Lung (tissue), 12 donors: ENCODE data around the gene PTPRN2. TPM values are rescaled to one million over a fixed set of nuclear protein-coding genes. Genes with fewer than 3 reads are reported as not detected.

ENCODE experiments used
- ATAC-seq: fragments of 200-7000 bp; cut with Tn5 transposase; one replicate; pipeline ENCODE4 v1.9.1; 2020; ENCODE audit warnings: moderate number of reproducible peaks; ENCODE audit not compliant: insufficient read depth, low FRiP score
- DNase-seq, 3 donors: peaks; one replicate each; pipeline ENCODE4 v3.0.0-alpha.2; 2013 to 2017
- H3K27ac ChIP-seq, 2 donors: one replicate each; pipeline ENCODE4 v1.5.1; 2013; ENCODE audit warnings: mild to moderate bottlenecking in 2 of 2, moderate library complexity in 2 of 2, control low read depth in 1 of 2, inconsistent platforms in 1 of 2, low read depth in 1 of 2, low read length in 1 of 2
- H3K27me3 ChIP-seq, 3 donors: one replicate each; pipeline ENCODE4 v1.5.1; 2013; ENCODE audit warnings: low read length in 2 of 3; ENCODE audit not compliant: control insufficient read depth in 3 of 3, insufficient read depth in 3 of 3
- H3K36me3 ChIP-seq, 4 donors: one replicate each; pipeline ENCODE4 v1.5.1; 2013; ENCODE audit warnings: low read length in 4 of 4, mild to moderate bottlenecking in 1 of 4, moderate library complexity in 1 of 4; ENCODE audit not compliant: control insufficient read depth in 4 of 4, insufficient read depth in 4 of 4
- H3K4me1 ChIP-seq, 5 donors: one replicate each; pipeline ENCODE4 v1.5.1; 2013; ENCODE audit warnings: low read length in 5 of 5, mild to moderate bottlenecking in 2 of 5, moderate library complexity in 1 of 5; ENCODE audit not compliant: control insufficient read depth in 5 of 5, insufficient read depth in 5 of 5
- H3K4me3 ChIP-seq: one replicate; pipeline ENCODE4 v1.5.1; 2013; ENCODE audit warnings: mild to moderate bottlenecking, control low read depth, moderate library complexity
- H3K9ac ChIP-seq, 2 donors: one replicate each; pipeline ENCODE4 v1.5.1; 2013; ENCODE audit warnings: low read length in 2 of 2, control low read depth in 1 of 2; ENCODE audit not compliant: insufficient read depth in 1 of 2
- H3K9me3 ChIP-seq, 4 donors: one replicate each; pipeline ENCODE4 v1.5.1; 2013; ENCODE audit warnings: low read length in 3 of 4, mild to moderate bottlenecking in 1 of 4, moderate library complexity in 1 of 4; ENCODE audit not compliant: control insufficient read depth in 4 of 4, insufficient read depth in 3 of 4
- WGBS, 2 donors: extraction: QIAGEN DNeasy Blood & Tissue Kit; methylation state at CpG; one replicate each; pipeline ENCODE4 v1.1.7; 2013; 5-methylcytosine and 5-hydroxymethylcytosine counted together
- polyA plus RNA-seq, 2 donors: library from polyadenylated mRNA; stranded (reverse); fragments of 200-250 nt; gene quantifications; one replicate each; pipeline ENCODE4 v1.2.1, GENCODE V29; 2013
- total RNA-seq, 2 donors: library from RNA; depleted of rRNA in 1 of 2; stranded (reverse); fragments of >200 nt in 1 of 2; gene quantifications; one replicate each; pipeline ENCODE4 v1.2.1, GENCODE V29; 2014 to 2021
- TF ChIP-seq, protein P1 (sequence below): IDR thresholded peaks from 2 replicates; pipeline ENCODE4 v1.5.1; 2012; ENCODE audit warnings: mild to moderate bottlenecking; ENCODE audit errors: control extremely low read depth, extremely low read depth
- donor health status: control.
- donor health status: control.
- donor health status: Bipolar disorder and iron deficiency.
- donor health status: healthy.
- donor health status: DM: yes; HTN: yes; CAD: no.

The PTPRN2 gene
- total and polyA plus RNA-seq, 4 donors = 2.1 to 7.4 (median 4.4) TPM

DNA sequence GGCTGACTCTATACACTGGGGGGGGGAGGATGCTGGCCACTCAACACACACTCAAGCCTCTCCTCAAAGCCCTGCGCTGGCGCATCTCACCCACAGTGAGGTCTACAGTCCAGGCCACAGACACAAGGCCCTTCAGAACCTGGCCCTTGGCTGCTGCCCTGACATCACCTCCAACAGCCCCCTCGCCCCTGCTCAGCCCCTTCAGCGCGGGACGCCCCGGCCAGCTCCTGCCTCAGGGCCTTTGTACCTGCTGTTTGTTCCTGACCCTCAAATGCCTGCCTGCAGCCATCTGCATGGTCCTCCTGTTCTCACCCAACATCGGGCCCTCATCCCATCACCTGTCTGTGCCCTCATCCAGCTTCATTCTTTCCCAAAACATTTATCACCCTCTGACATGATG lies 678.3 kb downstream of the PTPRN2 start:
- no peaks in the 10 kb centered on the region for H3K36me3 ChIP-seq
- no peaks in the 10 kb centered on the region for H3K27me3 ChIP-seq
- peaks cover 0 to 3% (median under 1%) of the 10 kb centered on the region in 4 donors for H3K9me3 ChIP-seq
- ATAC-seq (no peak), DNase-seq (no peak)
- TF ChIP-seq, protein P1, sequence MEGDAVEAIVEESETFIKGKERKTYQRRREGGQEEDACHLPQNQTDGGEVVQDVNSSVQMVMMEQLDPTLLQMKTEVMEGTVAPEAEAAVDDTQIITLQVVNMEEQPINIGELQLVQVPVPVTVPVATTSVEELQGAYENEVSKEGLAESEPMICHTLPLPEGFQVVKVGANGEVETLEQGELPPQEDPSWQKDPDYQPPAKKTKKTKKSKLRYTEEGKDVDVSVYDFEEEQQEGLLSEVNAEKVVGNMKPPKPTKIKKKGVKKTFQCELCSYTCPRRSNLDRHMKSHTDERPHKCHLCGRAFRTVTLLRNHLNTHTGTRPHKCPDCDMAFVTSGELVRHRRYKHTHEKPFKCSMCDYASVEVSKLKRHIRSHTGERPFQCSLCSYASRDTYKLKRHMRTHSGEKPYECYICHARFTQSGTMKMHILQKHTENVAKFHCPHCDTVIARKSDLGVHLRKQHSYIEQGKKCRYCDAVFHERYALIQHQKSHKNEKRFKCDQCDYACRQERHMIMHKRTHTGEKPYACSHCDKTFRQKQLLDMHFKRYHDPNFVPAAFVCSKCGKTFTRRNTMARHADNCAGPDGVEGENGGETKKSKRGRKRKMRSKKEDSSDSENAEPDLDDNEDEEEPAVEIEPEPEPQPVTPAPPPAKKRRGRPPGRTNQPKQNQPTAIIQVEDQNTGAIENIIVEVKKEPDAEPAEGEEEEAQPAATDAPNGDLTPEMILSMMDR = no peak
- no peak overlapping the region for H3K9ac ChIP-seq
- no peak overlapping the region for H3K4me3 ChIP-seq
- 97 to 98% methylated on average over 8 of the region's 8 CpGs for WGBS, 2 donors
- H3K4me1 ChIP-seq = peaks cover 0 to 4% (median 0%) of the 10 kb centered on the region in 5 donors
- H3K27ac ChIP-seq = no peak overlapping the region

DNA sequence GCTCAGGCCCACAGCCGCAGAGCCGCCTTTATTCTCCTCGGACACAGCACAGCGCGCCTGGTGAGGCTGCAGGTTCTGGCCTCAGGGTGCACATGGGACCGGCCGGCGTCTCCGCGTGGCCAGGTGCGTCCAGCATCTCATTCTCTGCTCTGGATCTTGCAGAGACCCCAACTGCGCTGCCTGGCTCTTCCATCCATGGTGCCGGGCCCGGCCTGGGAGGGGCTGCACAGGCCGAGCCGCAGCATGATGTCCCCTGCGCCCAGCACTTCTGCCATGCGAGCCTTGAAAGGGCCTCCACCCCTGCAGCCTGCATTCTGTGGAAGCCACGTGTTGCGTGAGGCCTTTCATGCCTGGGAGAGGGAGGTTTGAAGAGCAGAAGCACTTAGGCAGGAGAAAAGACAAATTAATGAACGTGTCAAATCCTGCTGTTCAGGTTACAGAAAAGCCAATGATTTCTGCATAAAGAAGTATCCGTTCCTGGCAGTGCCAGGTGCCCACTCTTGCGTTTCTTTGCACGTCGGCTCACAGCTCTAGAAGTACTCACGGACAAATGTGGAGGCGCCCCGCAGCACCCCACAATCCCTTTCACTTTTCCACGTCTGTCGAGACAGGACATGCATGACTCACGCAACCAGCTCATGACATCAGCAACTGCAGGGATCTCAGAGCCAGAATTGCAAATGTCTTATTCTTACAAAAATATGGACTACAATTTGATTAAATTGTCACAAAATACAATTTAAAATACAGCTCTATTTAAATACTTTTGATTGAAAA lies 679.4 kb downstream of the PTPRN2 start:
- no peak overlapping the region for H3K27ac ChIP-seq
- TF ChIP-seq, protein P1 = no peak
- H3K4me3 ChIP-seq = no peak overlapping the region
- ATAC-seq = no peak
- no peaks in the 10 kb centered on the region for H3K27me3 ChIP-seq
- H3K36me3 ChIP-seq = no peaks in the 10 kb centered on the region
- no peak overlapping the region for H3K9ac ChIP-seq
- H3K4me1 ChIP-seq = peaks cover 0 to 4% (median 0%) of the 10 kb centered on the region in 5 donors
- WGBS, 2 donors = 92 to 96% methylated on average over 31 of the region's 31 CpGs
- no peak for DNase-seq
- peaks cover 0 to under 1% (median 0%) of the 10 kb centered on the region in 4 donors for H3K9me3 ChIP-seq

DNA sequence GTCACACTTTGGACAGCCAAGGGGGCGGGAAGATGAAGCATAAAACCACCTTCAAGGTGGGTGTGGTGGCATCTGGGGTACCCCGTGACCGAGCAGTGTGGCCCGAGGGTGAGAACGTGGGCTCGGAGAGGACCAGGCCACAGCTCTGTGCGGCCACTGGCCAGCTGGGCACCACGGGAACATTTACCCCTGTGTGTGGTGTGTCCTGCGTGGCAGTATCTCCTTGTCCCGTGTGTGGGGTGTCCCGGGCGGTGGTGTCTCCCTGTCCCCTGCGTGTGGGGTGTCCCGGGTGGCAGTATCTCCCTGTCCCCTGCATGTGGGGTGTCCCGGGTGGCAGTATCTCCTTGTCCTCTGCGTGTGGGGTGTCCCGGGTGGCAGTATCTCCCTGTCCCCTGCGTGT lies 680.5 kb downstream of the PTPRN2 start:
- WGBS, 2 donors = 93 to 95% methylated on average over 18 of the region's 18 CpGs
- no peaks in the 10 kb centered on the region for H3K27me3 ChIP-seq
- H3K9ac ChIP-seq = no peak overlapping the region
- H3K27ac ChIP-seq = no peak overlapping the region
- H3K36me3 ChIP-seq = no peaks in the 10 kb centered on the region
- peaks cover 0 to 4% (median 0%) of the 10 kb centered on the region in 5 donors for H3K4me1 ChIP-seq
- TF ChIP-seq, protein P1 = no peak
- no peak overlapping the region for H3K4me3 ChIP-seq
- DNase-seq (no peak), ATAC-seq (no peak)
- no peaks in the 10 kb centered on the region for H3K9me3 ChIP-seq
